Fibroblast of pulmonary artery (primary cell): ENCODE measurements around the gene CGB5.
A peak's percentile ranks its signal among the peaks of the same experiment; 100 is the strongest.
"Not testable (repeated sequence)": the region's sequence is repeated elsewhere in the genome, so short reads cannot be mapped to it uniquely, and the experiment has no call there.

Experiments
- DNase-seq: peaks from one replicate; pipeline ENCODE4 v3.0.0-alpha.2; 2010; ENCODE audit warnings: low read depth
- H3K4me3 ChIP-seq: replicated peaks from 2 replicates; pipeline ENCODE4 v1.5.1; 2011; ENCODE audit warnings: low read depth, mild to moderate bottlenecking, control low read depth, low read length, moderate library complexity
- TF ChIP-seq, protein P1 (sequence below): IDR thresholded peaks from 2 replicates; pipeline ENCODE4 v1.5.1; 2011; ENCODE audit warnings: mild to moderate bottlenecking, control low read depth, low read length, inconsistent platforms; ENCODE audit errors: missing control alignments

The CGB5 gene

DNA sequence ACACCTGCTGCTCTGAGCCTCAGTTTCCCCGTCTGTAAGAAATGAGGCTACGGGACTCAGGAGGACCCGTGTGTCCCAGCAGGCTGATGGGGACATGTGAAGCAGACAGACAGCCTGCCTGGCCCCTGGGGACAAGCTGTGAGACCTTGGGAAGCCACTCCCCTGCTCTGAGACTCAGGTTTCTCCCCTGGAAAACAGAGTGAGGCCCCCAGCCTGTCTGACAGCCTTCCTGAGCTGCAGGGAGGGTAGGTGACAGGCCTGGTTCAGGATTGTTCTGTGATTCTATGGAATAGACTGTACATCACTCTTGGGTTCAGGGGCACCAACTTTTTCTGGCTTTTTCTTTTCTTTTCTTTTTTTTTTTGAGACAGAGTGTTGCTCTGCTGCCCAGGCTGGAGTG is 23.9 kb downstream of the CGB5 start:
- no peak for DNase-seq
- TF ChIP-seq, protein P1, sequence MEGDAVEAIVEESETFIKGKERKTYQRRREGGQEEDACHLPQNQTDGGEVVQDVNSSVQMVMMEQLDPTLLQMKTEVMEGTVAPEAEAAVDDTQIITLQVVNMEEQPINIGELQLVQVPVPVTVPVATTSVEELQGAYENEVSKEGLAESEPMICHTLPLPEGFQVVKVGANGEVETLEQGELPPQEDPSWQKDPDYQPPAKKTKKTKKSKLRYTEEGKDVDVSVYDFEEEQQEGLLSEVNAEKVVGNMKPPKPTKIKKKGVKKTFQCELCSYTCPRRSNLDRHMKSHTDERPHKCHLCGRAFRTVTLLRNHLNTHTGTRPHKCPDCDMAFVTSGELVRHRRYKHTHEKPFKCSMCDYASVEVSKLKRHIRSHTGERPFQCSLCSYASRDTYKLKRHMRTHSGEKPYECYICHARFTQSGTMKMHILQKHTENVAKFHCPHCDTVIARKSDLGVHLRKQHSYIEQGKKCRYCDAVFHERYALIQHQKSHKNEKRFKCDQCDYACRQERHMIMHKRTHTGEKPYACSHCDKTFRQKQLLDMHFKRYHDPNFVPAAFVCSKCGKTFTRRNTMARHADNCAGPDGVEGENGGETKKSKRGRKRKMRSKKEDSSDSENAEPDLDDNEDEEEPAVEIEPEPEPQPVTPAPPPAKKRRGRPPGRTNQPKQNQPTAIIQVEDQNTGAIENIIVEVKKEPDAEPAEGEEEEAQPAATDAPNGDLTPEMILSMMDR, result no peak
- no peak overlapping the region for H3K4me3 ChIP-seq

DNA sequence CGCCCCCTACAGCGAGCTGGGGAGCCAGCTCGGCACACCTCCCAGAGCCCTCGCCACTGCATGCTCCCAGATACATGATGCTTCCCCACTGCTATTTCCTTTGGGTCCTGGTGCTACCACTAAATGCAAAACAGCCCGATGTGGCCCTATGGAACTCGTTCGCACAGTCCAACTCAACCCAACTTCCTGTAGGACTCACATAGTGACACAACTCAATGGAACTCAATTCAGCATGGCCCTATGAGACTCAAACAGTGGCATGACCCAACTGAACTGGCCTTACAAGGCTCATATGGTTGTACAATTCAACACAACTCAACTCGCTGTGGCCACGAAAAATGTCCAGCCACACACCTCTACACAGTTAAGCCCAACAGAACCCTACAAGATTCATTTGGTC is 25.4 kb downstream of the CGB5 start:
- no peak for DNase-seq
- H3K4me3 ChIP-seq, result no peak overlapping the region
- TF ChIP-seq, protein P1, result no peak

DNA sequence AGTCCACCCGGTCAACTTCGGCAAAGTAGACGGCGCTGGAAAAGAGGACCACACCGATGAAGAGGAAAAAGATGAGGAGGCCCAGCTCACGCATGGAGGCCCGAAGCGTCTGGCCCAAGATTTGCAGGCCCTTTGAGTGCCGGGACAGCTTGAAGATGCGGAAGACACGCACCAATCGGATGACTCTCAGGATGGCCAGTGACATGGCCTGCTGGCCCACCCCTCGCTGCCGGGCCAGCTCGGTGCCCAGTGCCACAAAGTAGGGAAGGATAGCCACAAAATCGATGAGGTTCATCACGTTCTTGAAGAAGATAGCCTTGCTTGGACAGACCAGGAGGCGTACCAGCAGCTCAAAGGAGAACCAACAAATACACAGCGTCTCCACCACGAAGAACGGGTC is 26.8 kb downstream of the CGB5 start:
- H3K4me3 ChIP-seq, result no peak overlapping the region
- TF ChIP-seq, protein P1, result no peak
- DNase-seq, result no peak

DNA sequence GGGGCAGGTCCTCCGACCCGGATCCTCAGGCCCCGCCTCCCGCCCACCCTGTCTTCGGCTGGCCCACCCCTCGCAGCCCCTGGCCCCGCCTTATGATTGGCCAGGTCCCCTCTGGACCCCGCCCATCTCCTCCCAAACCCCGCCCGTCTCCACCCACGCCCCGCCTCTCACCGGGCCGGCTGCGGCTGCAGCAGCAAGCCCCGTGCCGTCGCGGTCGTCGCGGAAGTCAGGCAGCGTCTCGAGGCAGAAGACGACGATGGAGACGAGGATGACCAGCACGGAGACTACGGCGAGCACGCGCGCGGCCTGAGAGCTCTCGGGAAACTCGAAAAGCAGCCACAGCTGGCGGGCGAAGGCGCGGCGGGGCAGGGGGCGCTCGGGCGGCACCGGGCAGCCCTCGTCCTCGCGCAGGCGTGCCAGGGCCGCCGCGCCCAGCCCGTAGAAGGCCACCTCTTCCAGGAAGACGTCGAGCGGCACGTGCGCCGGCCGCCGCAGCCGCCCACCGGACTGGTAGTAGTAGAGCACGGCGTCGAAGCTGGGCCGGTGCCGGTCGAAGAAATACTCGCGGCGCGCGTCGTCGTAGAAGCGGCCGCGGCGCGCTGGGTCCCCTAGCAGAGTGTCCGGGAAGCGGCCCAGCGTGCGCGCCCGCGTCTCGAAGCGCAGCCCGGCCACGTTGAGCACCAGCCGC is 28.4 kb downstream of the CGB5 start:
- no peak for DNase-seq
- TF ChIP-seq, protein P1, result no peak
- H3K4me3 ChIP-seq, result no peak overlapping the region

DNA sequence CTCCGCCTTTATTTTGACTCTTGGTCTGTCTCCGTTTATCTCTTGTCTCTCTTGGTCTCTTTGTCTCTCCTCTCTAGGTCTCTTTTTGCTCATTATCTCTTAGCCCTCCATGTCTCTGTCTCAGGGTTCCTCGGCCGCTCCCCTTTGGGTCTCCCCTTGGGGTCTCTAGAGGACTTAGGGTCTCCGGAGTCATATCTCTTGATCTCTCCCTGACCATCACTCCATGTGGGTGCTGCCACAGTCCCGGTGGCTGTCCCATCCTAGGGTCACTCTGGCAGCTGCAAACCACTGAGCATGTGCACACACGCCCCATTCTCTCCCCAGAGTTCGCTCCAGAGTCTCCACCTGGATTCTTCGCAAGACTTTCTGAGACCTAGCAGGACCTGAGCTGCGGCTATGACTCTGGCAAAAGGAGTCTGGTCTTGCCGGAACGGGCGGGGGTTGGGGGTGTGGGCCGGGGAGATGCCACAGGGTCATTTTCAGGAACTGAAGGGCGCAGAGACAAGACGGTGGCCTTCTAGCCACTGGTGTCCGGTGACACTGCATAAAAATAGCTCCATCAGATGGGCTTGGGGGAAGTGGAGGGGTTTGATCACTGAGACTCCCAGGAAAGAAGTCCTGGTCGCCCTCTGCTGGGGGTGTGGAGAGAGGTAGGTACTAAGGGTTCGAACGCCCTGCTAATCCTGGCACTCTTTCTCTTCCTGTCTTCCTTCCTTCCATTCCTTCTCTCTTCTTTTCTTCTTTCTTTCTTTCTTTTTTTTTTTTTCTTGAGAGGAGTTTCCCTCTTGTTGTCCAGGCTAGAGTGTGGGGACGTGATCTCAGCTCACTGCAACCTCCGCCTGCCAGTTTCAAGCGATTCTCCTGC is 30.1 kb downstream of the CGB5 start:
- TF ChIP-seq, protein P1, result peak; percentile 29
- DNase-seq, result no peak
- H3K4me3 ChIP-seq, result no peak overlapping the region

DNA sequence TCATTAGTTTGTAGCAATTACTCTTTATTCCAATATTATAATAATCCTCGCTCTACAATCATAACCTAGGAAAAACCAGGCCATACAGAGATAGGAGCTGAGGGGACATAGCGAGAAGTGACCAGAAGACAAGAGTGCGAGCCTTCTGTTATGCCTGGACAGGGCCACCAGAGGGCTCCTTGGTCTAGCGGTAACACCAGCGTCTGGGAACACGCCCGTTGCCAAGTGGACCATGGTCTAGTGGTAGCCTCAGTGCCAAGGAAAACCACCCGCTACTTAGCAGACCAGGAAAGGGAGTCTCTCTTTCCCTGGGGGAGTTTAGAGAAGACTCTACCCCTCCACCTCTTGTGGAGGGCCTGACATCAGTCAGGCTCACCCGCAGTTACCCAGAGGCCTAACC is 31.2 kb downstream of the CGB5 start:
- TF ChIP-seq, protein P1, result peak; percentile 51
- peak; percentile 72 for DNase-seq
- H3K4me3 ChIP-seq, result not testable (repeated sequence)

DNA sequence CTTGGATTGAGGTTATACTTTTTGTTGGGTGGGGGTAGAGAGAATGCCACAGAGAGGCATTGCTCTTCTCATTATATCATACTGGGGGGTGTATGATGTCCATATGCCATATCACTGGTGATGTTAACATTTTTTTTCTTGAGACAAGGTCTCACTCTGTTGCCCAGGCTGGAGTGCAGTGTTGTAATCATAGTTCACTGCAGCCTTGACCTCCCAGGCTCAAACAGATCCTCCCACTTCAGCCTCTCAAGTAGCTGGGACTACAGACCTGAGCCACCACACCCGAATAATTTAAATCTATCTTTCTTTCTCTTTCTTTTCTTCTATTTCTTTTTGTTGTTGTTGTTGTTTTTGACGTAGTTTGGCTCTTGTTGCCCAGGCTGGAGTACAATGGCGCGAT is 36.7 kb downstream of the CGB5 start:
- no peak overlapping the region for H3K4me3 ChIP-seq
- TF ChIP-seq, protein P1, result no peak
- no peak for DNase-seq
